ENCODE data around the gene ULBP3. TPM values are rescaled to one million over a fixed set of nuclear protein-coding genes. Genes with fewer than 3 reads are reported as not detected.
"Not testable (repeated sequence)": the region's sequence is repeated elsewhere in the genome, so short reads cannot be mapped to it uniquely, and the experiment has no call there.

Gene ULBP3
- total RNA-seq, 1 donor from 2014 or later, result 24.2 TPM

- peak in 1 of 2 donors; percentile 51 for DNase-seq (ENCODE audit: low spot score in 2 of 2)
- H3K27me3 ChIP-seq, result peaks cover 6% of the 10 kb centered on the region
- intact Hi-C loops (cut with DNase I), result loop anchor here (5.0 kb wide), 1 partner anchor 187 kb away; no protein-coding TSS in a partner anchor
- no peak overlapping the region for H3K27ac ChIP-seq
- no peaks in the 10 kb centered on the region for H3K9me3 ChIP-seq
- no peaks in the 10 kb centered on the region for H3K4me1 ChIP-seq
- TF ChIP-seq, protein P1, sequence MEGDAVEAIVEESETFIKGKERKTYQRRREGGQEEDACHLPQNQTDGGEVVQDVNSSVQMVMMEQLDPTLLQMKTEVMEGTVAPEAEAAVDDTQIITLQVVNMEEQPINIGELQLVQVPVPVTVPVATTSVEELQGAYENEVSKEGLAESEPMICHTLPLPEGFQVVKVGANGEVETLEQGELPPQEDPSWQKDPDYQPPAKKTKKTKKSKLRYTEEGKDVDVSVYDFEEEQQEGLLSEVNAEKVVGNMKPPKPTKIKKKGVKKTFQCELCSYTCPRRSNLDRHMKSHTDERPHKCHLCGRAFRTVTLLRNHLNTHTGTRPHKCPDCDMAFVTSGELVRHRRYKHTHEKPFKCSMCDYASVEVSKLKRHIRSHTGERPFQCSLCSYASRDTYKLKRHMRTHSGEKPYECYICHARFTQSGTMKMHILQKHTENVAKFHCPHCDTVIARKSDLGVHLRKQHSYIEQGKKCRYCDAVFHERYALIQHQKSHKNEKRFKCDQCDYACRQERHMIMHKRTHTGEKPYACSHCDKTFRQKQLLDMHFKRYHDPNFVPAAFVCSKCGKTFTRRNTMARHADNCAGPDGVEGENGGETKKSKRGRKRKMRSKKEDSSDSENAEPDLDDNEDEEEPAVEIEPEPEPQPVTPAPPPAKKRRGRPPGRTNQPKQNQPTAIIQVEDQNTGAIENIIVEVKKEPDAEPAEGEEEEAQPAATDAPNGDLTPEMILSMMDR (IDR thresholded peaks at IDR 0.05), result no peak
- no peak overlapping the region for H3K4me3 ChIP-seq
- H3K36me3 ChIP-seq, result no peaks in the 10 kb centered on the region
Observed at GRCh38 chr6:150018846-150019580, 49.9 kb downstream of the ULBP3 start.

GRCh38 chr6:150017186-150017521 lies 51.8 kb downstream of the ULBP3 start:
- H3K27me3 ChIP-seq, result peaks cover 16% of the 10 kb centered on the region
- intact Hi-C loops (cut with DNase I), result loop anchor here (1.0 to 5.0 kb wide), 2 partner anchors 83 to 185 kb away; no protein-coding TSS in a partner anchor
- not testable (repeated sequence) for H3K9me3 ChIP-seq; H3K27ac ChIP-seq; H3K4me1 ChIP-seq; DNase-seq (ENCODE audit: low spot score in 2 of 2); H3K36me3 ChIP-seq; H3K4me3 ChIP-seq
- TF ChIP-seq, protein P1 (IDR thresholded peaks at IDR 0.05), result peak in 1 of 3 experiments; percentile 14

- no peak overlapping the region for H3K4me3 ChIP-seq
- peak in 1 of 2 donors; percentile 69 for DNase-seq (ENCODE audit: low spot score in 2 of 2)
- no peaks in the 10 kb centered on the region for H3K4me1 ChIP-seq
- H3K27me3 ChIP-seq, result peaks cover 16% of the 10 kb centered on the region
- H3K27ac ChIP-seq, result no peak overlapping the region
- H3K36me3 ChIP-seq, result no peaks in the 10 kb centered on the region
- intact Hi-C loops (cut with DNase I), result loop anchor here (1.0 to 5.0 kb wide), 2 partner anchors 82 to 184 kb away; no protein-coding TSS in a partner anchor
- TF ChIP-seq, protein P1 (IDR thresholded peaks at IDR 0.05), result peak; percentile 67 to 78 (median 77)
- no peaks in the 10 kb centered on the region for H3K9me3 ChIP-seq
Observed at GRCh38 chr6:150016324-150017185, 52.4 kb downstream of the ULBP3 start.

DNA sequence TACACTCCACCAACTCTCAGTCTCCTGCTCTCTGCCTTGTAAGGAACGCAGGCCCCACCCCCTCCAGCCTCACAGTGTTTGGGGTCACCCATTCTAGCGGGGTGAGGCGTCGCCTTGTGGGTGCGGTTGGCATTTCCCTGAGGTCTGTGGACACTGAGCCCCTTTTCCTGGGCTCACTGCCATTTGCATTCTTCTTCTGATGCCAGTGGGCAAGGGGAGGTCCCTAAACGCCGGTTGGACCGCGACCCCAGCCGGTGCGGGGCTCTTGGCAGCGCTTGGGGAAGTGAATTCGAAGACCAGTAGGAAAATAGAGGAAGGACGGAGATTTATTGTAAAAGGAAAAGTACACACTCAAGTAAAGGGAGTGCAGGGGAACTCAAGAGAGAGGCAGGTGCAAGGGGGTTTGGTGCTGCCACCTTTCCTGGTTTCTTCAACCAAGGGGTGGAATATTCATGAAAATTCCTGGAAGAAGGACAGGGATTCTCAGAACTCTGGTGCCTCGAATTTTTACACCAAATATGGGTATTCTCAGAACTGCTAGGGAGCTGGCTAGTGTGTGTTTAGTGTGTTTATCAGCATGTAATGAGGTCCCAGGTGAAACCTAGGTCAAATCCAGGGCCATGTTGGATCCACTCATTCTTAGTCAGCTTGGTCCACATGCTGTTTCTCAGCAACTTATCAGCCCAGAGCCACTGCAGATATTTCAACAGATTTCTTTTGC lies 53.5 kb downstream of the ULBP3 start:
- not testable (repeated sequence) for H3K27ac ChIP-seq
- intact Hi-C loops (cut with DNase I), result loop anchor here (5.0 kb wide), 1 partner anchor 183 kb away; no protein-coding TSS in a partner anchor

GRCh38 chr6:150014623-150015280 lies 54.2 kb downstream of the ULBP3 start:
- not testable (repeated sequence) for DNase-seq (ENCODE audit: low spot score in 2 of 2); H3K4me1 ChIP-seq; H3K9me3 ChIP-seq; H3K27ac ChIP-seq; H3K36me3 ChIP-seq
- peaks cover 16% of the 10 kb centered on the region for H3K27me3 ChIP-seq
- H3K4me3 ChIP-seq, result peak overlapping the region in 1 of 2 donors; percentile 33
- intact Hi-C loops (cut with DNase I), result loop anchor here (5.0 kb wide), 1 partner anchor 182 kb away; no protein-coding TSS in a partner anchor

More for the DNA sequence above, 53.5 kb downstream of the ULBP3 start:
- not testable (repeated sequence) for H3K4me3 ChIP-seq, H3K36me3 ChIP-seq, H3K4me1 ChIP-seq, H3K9me3 ChIP-seq
- DNase-seq (ENCODE audit: low spot score in 2 of 2), result peak in 1 of 2 donors; percentile 34
- H3K27me3 ChIP-seq, result peaks cover 16% of the 10 kb centered on the region

DNA sequence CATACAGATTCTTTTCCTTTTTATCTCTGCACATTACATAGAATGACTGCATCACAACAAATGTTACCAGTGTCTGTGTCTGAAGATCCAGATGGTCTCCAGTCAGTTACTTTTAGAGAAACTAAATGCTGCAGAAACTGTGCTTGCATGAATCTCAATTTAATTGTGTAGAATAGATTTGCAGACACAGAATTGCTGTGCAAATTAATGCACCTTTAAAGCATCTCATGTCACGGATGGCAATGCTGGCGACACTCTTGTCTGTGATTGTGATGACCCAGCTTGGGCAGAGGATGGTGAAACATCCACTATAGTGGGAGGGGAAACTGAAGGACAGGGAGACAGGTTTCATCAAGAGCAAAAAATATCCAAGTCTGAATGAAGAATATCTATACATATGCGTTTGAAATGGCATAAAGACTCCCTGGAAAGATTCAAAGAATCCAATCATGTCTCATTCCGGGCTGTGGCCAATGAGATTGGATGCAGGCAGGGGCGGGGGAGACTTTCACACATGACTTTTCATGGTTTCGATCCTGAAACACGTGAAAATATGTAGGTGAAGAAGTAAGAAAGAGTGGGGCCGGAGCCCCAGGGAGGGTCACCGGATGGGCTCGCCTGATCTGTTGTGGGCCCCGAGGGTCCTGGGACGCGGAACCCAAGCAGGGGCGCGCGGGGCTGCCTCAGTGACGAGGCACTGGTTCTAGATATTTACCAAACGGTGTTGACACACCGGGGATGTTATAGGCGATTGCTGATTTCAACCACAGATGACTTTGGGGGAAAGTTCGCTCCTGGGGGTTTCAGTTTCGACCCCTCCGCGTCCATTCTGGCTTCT lies 54.9 kb downstream of the ULBP3 start:
- H3K27ac ChIP-seq; H3K4me3 ChIP-seq; H3K4me1 ChIP-seq; H3K36me3 ChIP-seq; intact Hi-C loops (cut with DNase I); DNase-seq (ENCODE audit: low spot score in 2 of 2); H3K9me3 ChIP-seq: not testable (repeated sequence)
- peaks cover 16% of the 10 kb centered on the region for H3K27me3 ChIP-seq

DNA sequence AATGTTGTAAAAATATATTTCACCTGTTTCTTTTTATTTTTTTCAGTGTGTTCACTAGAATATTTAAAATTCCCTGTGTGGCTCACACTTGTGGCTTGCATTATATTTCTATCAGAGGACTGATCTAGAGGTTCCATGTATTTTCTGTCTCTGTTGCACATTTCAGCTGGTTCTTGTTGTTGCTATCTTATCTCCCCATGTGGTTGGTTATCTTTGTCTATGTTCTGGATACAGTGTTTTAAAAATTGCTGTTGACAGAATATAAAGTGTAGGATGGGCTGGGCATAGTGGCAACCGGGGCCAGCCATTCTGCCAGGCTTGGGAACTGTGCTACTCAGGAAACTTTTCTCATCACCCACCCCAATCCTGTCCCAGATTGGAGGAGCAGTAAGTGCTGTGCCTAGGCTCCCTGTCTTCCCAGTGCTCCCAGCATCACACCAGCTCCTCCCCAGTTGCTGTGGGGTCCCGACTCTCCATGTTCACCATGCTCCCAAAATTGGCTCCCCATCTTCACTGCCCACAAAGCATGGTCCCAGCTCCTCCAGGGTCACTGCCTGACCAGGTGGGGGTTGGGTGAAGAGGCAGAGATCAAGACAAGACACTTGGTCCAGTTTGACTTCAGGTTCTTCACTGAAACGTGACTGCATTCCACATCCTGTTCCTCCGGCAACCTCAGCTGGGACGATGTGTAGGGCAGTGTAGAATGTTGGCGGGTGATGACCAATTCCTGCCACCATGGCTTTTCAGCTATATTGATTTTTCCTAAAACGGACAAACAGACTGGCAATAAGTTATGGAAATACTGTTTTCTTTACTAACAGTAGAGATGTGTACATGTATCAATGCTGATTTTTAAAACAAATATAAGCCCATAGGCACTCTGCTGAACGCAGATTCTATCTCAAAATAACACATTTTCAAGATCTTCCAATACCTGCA lies 55.8 kb downstream of the ULBP3 start:
- peak in 1 of 2 donors; percentile 47 for DNase-seq (ENCODE audit: low spot score in 2 of 2)
- H3K9me3 ChIP-seq; H3K4me3 ChIP-seq; H3K4me1 ChIP-seq; intact Hi-C loops (cut with DNase I); H3K36me3 ChIP-seq; H3K27ac ChIP-seq: not testable (repeated sequence)
- peaks cover 21% of the 10 kb centered on the region for H3K27me3 ChIP-seq
